Measurements from ENCODE around the gene TMPRSS11B.
A peak's percentile ranks its signal among the peaks of the same experiment; 100 is the strongest.
"Not testable (repeated sequence)": the region's sequence is repeated elsewhere in the genome, so short reads cannot be mapped to it uniquely, and the experiment has no call there.

The TMPRSS11B gene

GRCh38 chr4:68245594-68245993 is at the start of gene TMPRSS11B:
TSS of gene TMPRSS11B (minus strand) at chr4:68245694. CDS start at chr4:68245558, 136 bp downstream.
- intact Hi-C loops (cut with DNase I) = no loop called here
- no peak for DNase-seq

GRCh38 chr4:68291256-68291655 is 45.8 kb upstream of the TMPRSS11B start:
- intact Hi-C loops (cut with DNase I) = no loop called here

GRCh38 chr4:68288393-68288740 is 42.9 kb upstream of the TMPRSS11B start:
- intact Hi-C loops (cut with DNase I) = no loop called here
- no peak for DNase-seq

More at GRCh38 chr4:68291256-68291655, 45.8 kb upstream of the TMPRSS11B start:
- no peak for DNase-seq

GRCh38 chr4:68287704-68288392 is 42.4 kb upstream of the TMPRSS11B start:
- intact Hi-C loops (cut with DNase I) = no loop called here
- DNase-seq = no peak

- DNase-seq = no peak
- intact Hi-C loops (cut with DNase I) = no loop called here
Measured at GRCh38 chr4:68283714-68284113, 38.2 kb upstream of the TMPRSS11B start.

- intact Hi-C loops (cut with DNase I) = no loop called here
- no peak for DNase-seq
Measured at GRCh38 chr4:68283095-68283494, 37.6 kb upstream of the TMPRSS11B start.

- intact Hi-C loops (cut with DNase I); DNase-seq: not testable (repeated sequence)
Measured at GRCh38 chr4:68281796-68282740, 36.6 kb upstream of the TMPRSS11B start.

GRCh38 chr4:68278029-68278428 is 32.5 kb upstream of the TMPRSS11B start:
- DNase-seq = no peak
- intact Hi-C loops (cut with DNase I) = no loop called here

GRCh38 chr4:68277627-68278026 is 32.1 kb upstream of the TMPRSS11B start:
- peak in 1 of 10 donors; percentile 63 for DNase-seq
- intact Hi-C loops (cut with DNase I) = no loop called here

GRCh38 chr4:68272860-68273259 is 27.4 kb upstream of the TMPRSS11B start:
- intact Hi-C loops (cut with DNase I) = no loop called here
- no peak for DNase-seq

- DNase-seq = no peak
- intact Hi-C loops (cut with DNase I) = no loop called here
Measured at GRCh38 chr4:68272380-68272779, 26.9 kb upstream of the TMPRSS11B start.

GRCh38 chr4:68271851-68272357 is 26.4 kb upstream of the TMPRSS11B start:
- peak in 2 of 10 donors; percentile 3 to 65 for DNase-seq
- intact Hi-C loops (cut with DNase I) = loop anchor here (1.0 kb wide), 1 partner anchor 104 kb away; no protein-coding TSS in a partner anchor

GRCh38 chr4:68267433-68267944 is 22.0 kb upstream of the TMPRSS11B start:
- intact Hi-C loops (cut with DNase I) = no loop called here
- DNase-seq = no peak

GRCh38 chr4:68264875-68265565 is 19.5 kb upstream of the TMPRSS11B start:
- intact Hi-C loops (cut with DNase I) = no loop called here

GRCh38 chr4:68259191-68259590 is 13.7 kb upstream of the TMPRSS11B start:
- DNase-seq = no peak
- intact Hi-C loops (cut with DNase I) = no loop called here

More at GRCh38 chr4:68264875-68265565, 19.5 kb upstream of the TMPRSS11B start:
- DNase-seq = no peak

- intact Hi-C loops (cut with DNase I) = no loop called here
- DNase-seq = no peak
Measured at GRCh38 chr4:68257719-68258118, 12.2 kb upstream of the TMPRSS11B start.

GRCh38 chr4:68256284-68256683 is 10.8 kb upstream of the TMPRSS11B start:
- DNase-seq = no peak
- intact Hi-C loops (cut with DNase I) = no loop called here

- no peak for DNase-seq
- intact Hi-C loops (cut with DNase I) = no loop called here
Measured at GRCh38 chr4:68250151-68250930, 4.8 kb upstream of the TMPRSS11B start.

- intact Hi-C loops (cut with DNase I) = no loop called here
- no peak for DNase-seq
Measured at GRCh38 chr4:68249434-68249833, 3.9 kb upstream of the TMPRSS11B start.

GRCh38 chr4:68240620-68241019 is 4.9 kb downstream of the TMPRSS11B start:
- intact Hi-C loops (cut with DNase I) = no loop called here
- DNase-seq = no peak
